Measurements from ENCODE around the gene AACS. TPM values are rescaled to one million over a fixed set of nuclear protein-coding genes. Genes with fewer than 3 reads are reported as not detected.

AACS gene
- polyA plus RNA-seq, 2 donors: 24.3 to 26.9 TPM

GRCh38 chr12:125184213-125184967, 119.2 kb downstream of the AACS start:
- H3K4me1 ChIP-seq (ENCODE audit: control insufficient read depth in 2 of 2, insufficient read depth in 2 of 2, low read length in 1 of 2): peaks cover 2 to 13% of the 10 kb centered on the region in 2 donors
- H3K27ac ChIP-seq (ENCODE audit: low read depth in 2 of 2, low read length in 1 of 2): no peak overlapping the region
- no peak overlapping the region for H3K4me3 ChIP-seq (ENCODE audit: low read depth in 1 of 2, low read length in 2 of 2)
- 40 to 48% methylated on average over 16 of the region's 16 CpGs for WGBS, 2 donors
- peaks cover 4 to 14% of the 10 kb centered on the region in 2 donors for H3K27me3 ChIP-seq (ENCODE audit: control insufficient read depth in 1 of 2, insufficient read depth in 2 of 2, low read length in 2 of 2)
- H3K9me3 ChIP-seq (ENCODE audit: control insufficient read depth in 2 of 2, insufficient read depth in 1 of 2, low read depth in 1 of 2, low read length in 1 of 2): peaks cover 0 to 3% of the 10 kb centered on the region in 2 donors
- H3K36me3 ChIP-seq (ENCODE audit: control insufficient read depth in 2 of 2, insufficient read depth in 2 of 2, low read length in 1 of 2): no peaks in the 10 kb centered on the region

- H3K27ac ChIP-seq (ENCODE audit: low read depth in 2 of 2, low read length in 1 of 2): no peak overlapping the region
- peaks cover 2 to 13% of the 10 kb centered on the region in 2 donors for H3K4me1 ChIP-seq (ENCODE audit: control insufficient read depth in 2 of 2, insufficient read depth in 2 of 2, low read length in 1 of 2)
- H3K36me3 ChIP-seq (ENCODE audit: control insufficient read depth in 2 of 2, insufficient read depth in 2 of 2, low read length in 1 of 2): no peaks in the 10 kb centered on the region
- H3K27me3 ChIP-seq (ENCODE audit: control insufficient read depth in 1 of 2, insufficient read depth in 2 of 2, low read length in 2 of 2): peaks cover 4 to 14% of the 10 kb centered on the region in 2 donors
- 12 to 15% methylated on average over 21 of the region's 21 CpGs for WGBS, 2 donors
- no peak overlapping the region for H3K4me3 ChIP-seq (ENCODE audit: low read depth in 1 of 2, low read length in 2 of 2)
- H3K9me3 ChIP-seq (ENCODE audit: control insufficient read depth in 2 of 2, insufficient read depth in 1 of 2, low read depth in 1 of 2, low read length in 1 of 2): peaks cover 0 to 3% of the 10 kb centered on the region in 2 donors
Measured at GRCh38 chr12:125185311-125185739, 120.1 kb downstream of the AACS start.

GRCh38 chr12:125185740-125186470, 120.7 kb downstream of the AACS start, which contains the start of gene TMEM132B:
TMEM132B (plus strand) TSS chr12:125186386.
- Histone ChIP-seq H3K4me1 (ENCODE audit: control insufficient read depth in 2 of 2, insufficient read depth in 2 of 2, low read length in 1 of 2) (peaks cover 2 to 13% of the 10 kb centered on the region in 2 donors), H3K36me3 (ENCODE audit: control insufficient read depth in 2 of 2, insufficient read depth in 2 of 2, low read length in 1 of 2) (no peaks in the 10 kb centered on the region), H3K4me3 (ENCODE audit: low read depth in 1 of 2, low read length in 2 of 2) (peak within 1 kb of the TSS; percentile 29 to 67), H3K27me3 (ENCODE audit: control insufficient read depth in 1 of 2, insufficient read depth in 2 of 2, low read length in 2 of 2) (peaks cover 4 to 14% of the 10 kb centered on the region in 2 donors), H3K27ac (ENCODE audit: low read depth in 2 of 2, low read length in 1 of 2) (no peak within 1 kb of the TSS), H3K9me3 (ENCODE audit: control insufficient read depth in 2 of 2, insufficient read depth in 1 of 2, low read depth in 1 of 2, low read length in 1 of 2) (peaks cover 0 to 3% of the 10 kb centered on the region in 2 donors)
- 2 to 3% methylated on average over 52 to 71 of the region's 71 CpGs for WGBS, 2 donors

GRCh38 chr12:125186471-125187147, 121.4 kb downstream of the AACS start:
- Histone ChIP-seq H3K4me3 (ENCODE audit: low read depth in 1 of 2, low read length in 2 of 2) (peak overlapping the region; percentile 29 to 67), H3K27ac (ENCODE audit: low read depth in 2 of 2, low read length in 1 of 2) (no peak overlapping the region), H3K9me3 (ENCODE audit: control insufficient read depth in 2 of 2, insufficient read depth in 1 of 2, low read depth in 1 of 2, low read length in 1 of 2) (no peaks in the 10 kb centered on the region), H3K27me3 (ENCODE audit: control insufficient read depth in 1 of 2, insufficient read depth in 2 of 2, low read length in 2 of 2) (peaks cover 4 to 14% of the 10 kb centered on the region in 2 donors), H3K36me3 (ENCODE audit: control insufficient read depth in 2 of 2, insufficient read depth in 2 of 2, low read length in 1 of 2) (no peaks in the 10 kb centered on the region), H3K4me1 (ENCODE audit: control insufficient read depth in 2 of 2, insufficient read depth in 2 of 2, low read length in 1 of 2) (peaks cover 2 to 13% of the 10 kb centered on the region in 2 donors)
- 1% methylated on average over 62 to 90 of the region's 90 CpGs for WGBS, 2 donors

- H3K27ac ChIP-seq (ENCODE audit: low read depth in 2 of 2, low read length in 1 of 2): no peak overlapping the region
- no peaks in the 10 kb centered on the region for H3K36me3 ChIP-seq (ENCODE audit: control insufficient read depth in 2 of 2, insufficient read depth in 2 of 2, low read length in 1 of 2)
- peaks cover 2 to 13% of the 10 kb centered on the region in 2 donors for H3K4me1 ChIP-seq (ENCODE audit: control insufficient read depth in 2 of 2, insufficient read depth in 2 of 2, low read length in 1 of 2)
- H3K27me3 ChIP-seq (ENCODE audit: control insufficient read depth in 1 of 2, insufficient read depth in 2 of 2, low read length in 2 of 2): peaks cover 4 to 14% of the 10 kb centered on the region in 2 donors
- peak overlapping the region; percentile 17 to 67 for H3K4me3 ChIP-seq (ENCODE audit: low read depth in 1 of 2, low read length in 2 of 2)
- no peaks in the 10 kb centered on the region for H3K9me3 ChIP-seq (ENCODE audit: control insufficient read depth in 2 of 2, insufficient read depth in 1 of 2, low read depth in 1 of 2, low read length in 1 of 2)
- WGBS, 2 donors: 1 to 2% methylated on average over 41 of the region's 41 CpGs
Measured at GRCh38 chr12:125187148-125187745, 122.0 kb downstream of the AACS start.

GRCh38 chr12:125187780-125188741, 122.8 kb downstream of the AACS start:
- Histone ChIP-seq H3K27ac (ENCODE audit: low read depth in 2 of 2, low read length in 1 of 2) (no peak overlapping the region), H3K4me1 (ENCODE audit: control insufficient read depth in 2 of 2, insufficient read depth in 2 of 2, low read length in 1 of 2) (peaks cover 2 to 13% of the 10 kb centered on the region in 2 donors), H3K4me3 (ENCODE audit: low read depth in 1 of 2, low read length in 2 of 2) (peak overlapping the region in 1 of 2 donors; percentile 67), H3K9me3 (ENCODE audit: control insufficient read depth in 2 of 2, insufficient read depth in 1 of 2, low read depth in 1 of 2, low read length in 1 of 2) (no peaks in the 10 kb centered on the region), H3K27me3 (ENCODE audit: control insufficient read depth in 1 of 2, insufficient read depth in 2 of 2, low read length in 2 of 2) (peaks cover 4 to 14% of the 10 kb centered on the region in 2 donors), H3K36me3 (ENCODE audit: control insufficient read depth in 2 of 2, insufficient read depth in 2 of 2, low read length in 1 of 2) (no peaks in the 10 kb centered on the region)
- 4% methylated on average over 25 of the region's 25 CpGs for WGBS, 2 donors

- Histone ChIP-seq H3K4me1 (ENCODE audit: control insufficient read depth in 2 of 2, insufficient read depth in 2 of 2, low read length in 1 of 2) (peaks cover 0 to 13% of the 10 kb centered on the region in 2 donors), H3K27me3 (ENCODE audit: control insufficient read depth in 1 of 2, insufficient read depth in 2 of 2, low read length in 2 of 2) (peaks cover 4 to 14% of the 10 kb centered on the region in 2 donors)
- 12 to 19% methylated on average over 10 of the region's 10 CpGs for WGBS, 2 donors
Measured at GRCh38 chr12:125189015-125189414, 123.8 kb downstream of the AACS start.

GRCh38 chr12:125189502-125189901, 124.3 kb downstream of the AACS start:
- WGBS, 2 donors: 26 to 42% methylated on average over 8 of the region's 8 CpGs
- H3K27ac ChIP-seq (ENCODE audit: low read depth in 2 of 2, low read length in 1 of 2): no peak overlapping the region
- peaks cover 4 to 14% of the 10 kb centered on the region in 2 donors for H3K27me3 ChIP-seq (ENCODE audit: control insufficient read depth in 1 of 2, insufficient read depth in 2 of 2, low read length in 2 of 2)
- H3K4me1 ChIP-seq (ENCODE audit: control insufficient read depth in 2 of 2, insufficient read depth in 2 of 2, low read length in 1 of 2): peaks cover 0 to 13% of the 10 kb centered on the region in 2 donors
- no peaks in the 10 kb centered on the region for H3K36me3 ChIP-seq (ENCODE audit: control insufficient read depth in 2 of 2, insufficient read depth in 2 of 2, low read length in 1 of 2)
- H3K9me3 ChIP-seq (ENCODE audit: control insufficient read depth in 2 of 2, insufficient read depth in 1 of 2, low read depth in 1 of 2, low read length in 1 of 2): no peaks in the 10 kb centered on the region
- no peak overlapping the region for H3K4me3 ChIP-seq (ENCODE audit: low read depth in 1 of 2, low read length in 2 of 2)

More at GRCh38 chr12:125189015-125189414, 123.8 kb downstream of the AACS start:
- H3K4me3 ChIP-seq (ENCODE audit: low read depth in 1 of 2, low read length in 2 of 2): no peak overlapping the region
- H3K36me3 ChIP-seq (ENCODE audit: control insufficient read depth in 2 of 2, insufficient read depth in 2 of 2, low read length in 1 of 2): no peaks in the 10 kb centered on the region
- H3K27ac ChIP-seq (ENCODE audit: low read depth in 2 of 2, low read length in 1 of 2): no peak overlapping the region
- no peaks in the 10 kb centered on the region for H3K9me3 ChIP-seq (ENCODE audit: control insufficient read depth in 2 of 2, insufficient read depth in 1 of 2, low read depth in 1 of 2, low read length in 1 of 2)

Data from esophagus (tissue), 2 donors.